Glomerular visceral epithelial cell (primary cell): Measurements from ENCODE around the gene HARBI1.
"Not testable (repeated sequence)": the region's sequence is repeated elsewhere in the genome, so short reads cannot be mapped to it uniquely, and the experiment has no call there.

Experiments used
- DNase-seq: peaks from one replicate; pipeline ENCODE4 v3.0.0-alpha.2; 2016; ENCODE audit errors: extremely low spot score

HARBI1 gene

DNA sequence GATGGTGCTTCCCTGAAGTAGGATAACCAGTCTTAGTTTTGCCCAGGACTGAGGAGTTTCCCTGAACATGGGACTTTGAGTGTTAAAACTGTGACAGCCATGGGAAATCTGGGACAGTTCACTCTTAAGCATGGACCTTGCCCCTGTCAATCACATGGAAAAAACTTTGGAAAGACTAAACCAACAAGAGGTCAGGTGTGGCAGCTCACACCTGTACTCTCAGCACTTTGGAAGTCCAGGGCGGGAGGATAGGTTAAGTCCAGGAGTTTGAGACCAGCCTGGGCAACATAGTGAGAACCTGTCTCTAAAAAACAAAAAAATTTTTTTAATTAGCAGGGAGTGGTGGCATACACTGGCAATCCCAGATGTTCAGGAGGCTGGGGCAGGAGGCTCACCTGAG lies 19.9 kb downstream of the HARBI1 start:
- no peak for DNase-seq

DNA sequence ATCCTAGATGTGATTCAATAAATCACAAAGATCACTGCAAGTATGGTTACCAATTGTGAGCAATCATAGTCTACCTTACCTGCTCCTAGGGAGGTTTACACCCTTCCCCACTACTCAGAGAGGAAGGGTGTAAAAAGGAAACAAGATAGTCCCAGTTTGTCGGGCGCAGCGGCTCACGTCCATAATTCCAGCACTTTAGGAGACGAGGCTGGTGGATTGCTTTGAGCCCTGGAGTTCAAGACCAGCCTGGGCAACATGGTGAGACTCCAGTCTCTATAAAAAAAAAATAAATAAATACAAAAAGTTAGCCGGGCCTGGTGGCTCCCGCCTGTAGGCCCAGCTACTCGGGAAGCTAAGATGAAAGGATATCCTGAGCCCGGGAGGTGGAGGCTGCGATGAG lies 22.2 kb downstream of the HARBI1 start:
- no peak for DNase-seq

DNA sequence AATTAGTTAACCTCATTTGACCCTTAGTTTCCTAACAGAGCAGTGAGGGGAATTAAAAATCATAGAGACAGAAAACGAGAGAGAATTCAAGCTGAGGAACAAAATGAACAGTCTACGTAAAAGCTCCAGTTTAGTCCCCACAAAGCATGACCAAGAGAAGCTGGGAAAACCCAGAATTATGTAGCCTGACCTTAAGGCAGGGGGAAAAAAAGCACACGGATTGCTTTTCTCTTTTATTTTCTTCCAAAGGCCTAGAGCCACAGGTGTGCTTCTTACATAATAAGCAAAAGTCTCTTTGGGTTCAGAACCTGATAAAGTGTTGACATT lies 22.7 kb downstream of the HARBI1 start:
- no peak for DNase-seq

DNA sequence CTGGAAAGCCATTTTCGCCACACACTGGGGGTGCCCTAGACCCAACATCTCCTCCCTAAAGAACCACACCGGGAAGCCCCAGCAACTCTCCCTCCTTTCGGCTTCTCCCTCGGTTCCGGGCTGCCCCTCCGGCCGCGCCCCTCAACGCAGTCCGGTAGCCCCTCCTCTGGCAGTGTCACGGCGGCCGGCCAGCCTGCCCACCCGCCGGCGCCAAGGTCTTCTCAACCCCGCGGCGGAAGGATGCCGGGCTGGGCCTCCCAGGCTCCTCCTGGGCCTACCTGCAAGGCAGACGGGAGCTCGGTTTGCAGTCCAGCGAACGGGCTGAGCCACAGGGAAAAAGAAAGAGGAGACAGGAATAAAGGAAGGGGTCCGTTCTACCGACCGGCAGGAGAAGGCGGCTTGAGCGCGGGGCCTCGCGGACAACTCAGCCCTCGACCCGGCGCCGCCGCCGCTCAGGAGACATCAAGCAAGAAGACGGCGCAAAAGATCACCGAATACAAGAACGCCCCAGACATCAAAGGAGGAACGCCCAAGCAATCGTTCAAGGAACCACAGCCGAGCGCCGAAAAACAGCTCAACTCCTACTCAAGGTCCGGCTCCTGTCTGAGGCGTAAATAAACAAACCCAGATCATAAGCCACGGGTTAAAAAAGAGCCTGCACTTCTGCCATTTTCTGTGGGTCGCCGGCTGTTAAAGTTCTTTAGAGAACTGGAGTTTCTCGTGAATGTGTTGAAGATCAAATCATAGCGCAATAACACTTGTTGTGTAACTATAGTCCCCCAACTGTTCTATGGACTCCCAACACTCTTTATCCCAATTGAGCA lies 23.3 kb downstream of the HARBI1 start, which contains the start of gene AMBRA1:
Gene AMBRA1 (minus strand): TSS at position 474 of the 824 bp plus-strand sequence. CDS start 45,643 bp downstream, outside the sequence.
- DNase-seq = peak; percentile 85

DNA sequence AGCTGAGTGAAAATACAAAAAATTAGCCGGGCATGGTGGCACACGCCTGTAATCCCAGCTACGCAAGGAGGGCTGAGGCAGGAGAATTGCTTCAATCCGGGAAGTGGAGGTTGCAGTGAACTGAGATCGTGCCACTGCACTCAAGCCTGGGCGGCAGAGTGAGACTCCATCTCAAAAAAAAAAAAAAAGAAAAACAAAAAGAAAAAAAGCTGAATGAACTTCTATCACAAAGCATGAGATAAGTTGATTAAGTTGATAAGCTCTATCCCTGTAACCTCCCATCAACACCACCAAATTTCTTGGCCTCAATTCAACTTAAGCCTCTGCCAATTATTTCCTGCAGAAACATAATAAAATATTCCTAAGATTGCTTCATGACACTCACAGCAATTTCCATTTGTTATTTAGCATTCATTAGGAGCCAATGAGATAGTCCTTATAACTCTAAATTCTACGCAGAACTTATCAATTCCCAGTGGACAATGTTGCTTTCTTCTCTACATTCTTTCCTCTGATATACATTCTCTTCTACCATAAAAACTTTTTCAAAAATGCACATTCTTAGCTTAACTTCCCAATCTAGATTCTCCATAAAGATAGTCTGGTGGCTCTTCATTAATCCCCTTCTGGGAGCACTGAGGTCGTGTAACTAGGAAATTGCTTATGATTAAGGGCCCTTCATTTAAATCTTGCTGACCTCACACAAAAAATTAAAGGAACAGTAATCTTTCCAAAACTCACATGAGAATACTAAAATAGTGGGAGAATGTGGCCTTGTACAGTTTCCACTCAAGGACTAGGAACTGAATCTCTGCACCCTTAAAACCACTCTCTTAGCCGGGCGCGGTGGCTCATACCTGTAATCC lies 26.1 kb downstream of the HARBI1 start:
- DNase-seq = no peak

DNA sequence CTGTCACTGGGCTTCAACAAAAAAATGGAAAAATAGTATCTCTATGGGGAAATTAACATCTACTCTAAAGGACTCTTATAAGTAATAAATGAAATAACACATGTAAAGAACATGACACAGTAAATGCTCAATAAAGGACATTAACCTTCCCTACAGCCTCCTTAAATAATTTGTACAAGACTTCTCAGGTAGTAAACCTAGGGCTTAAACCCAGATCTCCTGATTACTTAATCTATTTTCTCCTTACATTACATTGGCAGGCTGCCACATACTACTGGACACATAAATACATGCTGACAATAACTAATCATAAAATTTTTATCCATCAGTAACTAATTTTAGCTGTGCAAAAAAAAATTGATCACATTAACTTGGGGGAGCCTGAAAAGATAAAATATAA lies 28.1 kb downstream of the HARBI1 start:
- no peak for DNase-seq

DNA sequence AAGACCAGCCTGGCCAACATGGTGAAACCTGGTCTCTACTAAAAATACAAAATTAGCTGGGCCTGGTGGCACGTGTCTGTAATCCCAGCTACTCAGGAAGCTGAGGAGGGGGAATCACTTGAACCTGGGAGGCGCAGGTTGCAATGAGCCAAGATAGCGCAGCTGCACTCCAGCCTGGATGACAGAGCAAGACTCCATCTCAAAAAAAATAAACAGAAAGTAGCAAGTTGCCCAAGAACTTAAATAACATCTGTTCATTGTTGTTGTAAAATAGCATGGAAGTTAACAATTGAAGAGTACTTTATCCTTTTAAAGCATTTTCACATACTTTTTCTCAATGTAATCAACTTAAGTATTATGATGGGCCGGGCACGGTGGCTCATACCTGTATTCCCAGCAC lies 28.9 kb downstream of the HARBI1 start:
- DNase-seq = no peak

DNA sequence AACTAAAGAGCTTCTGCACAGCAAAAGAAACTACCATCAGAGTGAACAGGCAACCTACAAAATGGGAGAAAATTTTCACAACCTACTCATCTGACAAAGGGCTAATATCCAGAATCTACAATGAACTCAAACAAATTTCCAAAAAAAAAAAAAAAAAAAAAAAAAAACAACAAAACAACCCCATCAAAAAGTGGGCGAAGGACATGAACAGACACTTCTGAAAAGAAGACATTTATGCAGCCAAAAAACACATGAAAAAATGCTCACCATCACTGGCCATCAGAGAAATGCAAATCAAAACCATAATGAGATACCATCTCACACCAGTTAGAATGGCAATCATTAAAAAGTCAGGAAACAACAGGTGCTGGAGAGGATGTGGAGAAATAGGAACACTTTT lies 33.5 kb downstream of the HARBI1 start:
- DNase-seq = not testable (repeated sequence)

DNA sequence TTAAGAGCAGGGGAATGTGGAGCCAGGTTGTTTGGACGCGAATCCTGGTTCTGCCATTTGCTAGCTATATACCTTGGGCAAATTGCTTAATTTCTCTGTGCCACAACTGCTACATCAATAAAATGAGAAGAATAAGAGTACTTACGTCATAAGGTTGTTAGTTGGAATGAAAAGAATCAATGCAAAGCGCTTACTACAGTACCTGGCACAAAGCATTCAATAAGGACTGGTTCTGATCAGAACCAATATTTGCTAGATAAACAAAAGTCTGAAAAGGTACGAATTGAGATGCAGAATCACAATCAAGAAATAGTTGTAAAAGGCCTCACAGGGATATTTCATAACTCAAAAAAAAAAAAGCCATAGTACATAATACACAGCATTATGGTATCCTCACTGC lies 34.4 kb downstream of the HARBI1 start:
- no peak for DNase-seq

DNA sequence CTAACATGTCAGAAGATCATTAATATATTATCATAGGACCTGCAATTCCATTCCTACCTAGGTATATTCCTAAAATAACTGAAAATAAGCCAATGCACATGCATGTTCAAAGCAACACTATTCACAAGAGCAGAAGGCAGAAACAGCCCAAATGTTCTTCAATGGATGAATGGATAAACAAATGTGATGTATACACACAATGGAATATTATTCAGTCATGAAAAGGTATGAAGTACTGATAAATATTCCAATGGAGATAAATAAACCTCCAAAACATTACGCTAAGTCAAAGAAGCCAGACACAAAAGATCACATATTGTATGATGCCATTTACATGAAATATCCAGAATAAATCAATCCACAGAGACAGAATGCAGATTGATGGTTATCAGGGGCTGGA lies 40.0 kb downstream of the HARBI1 start:
- no peak for DNase-seq

DNA sequence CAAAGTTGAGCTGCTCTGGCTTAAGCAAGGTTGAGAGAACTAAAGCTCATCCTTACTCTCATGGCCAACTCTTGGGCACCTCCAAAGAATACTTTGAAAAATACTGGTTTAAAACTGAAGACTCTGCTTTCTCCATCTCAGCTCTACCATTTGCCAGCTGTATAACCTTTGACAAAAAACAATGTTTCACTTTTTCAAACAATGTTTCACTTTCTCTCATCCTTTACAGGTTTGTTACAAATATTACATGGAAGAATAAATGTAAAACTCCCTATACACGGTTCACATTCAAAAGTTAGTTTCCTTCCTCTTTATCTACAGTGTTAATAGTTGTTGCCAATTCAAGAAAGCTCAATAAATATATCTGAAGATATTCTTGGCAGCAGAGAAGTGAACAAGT lies 42.4 kb downstream of the HARBI1 start:
- DNase-seq = no peak

DNA sequence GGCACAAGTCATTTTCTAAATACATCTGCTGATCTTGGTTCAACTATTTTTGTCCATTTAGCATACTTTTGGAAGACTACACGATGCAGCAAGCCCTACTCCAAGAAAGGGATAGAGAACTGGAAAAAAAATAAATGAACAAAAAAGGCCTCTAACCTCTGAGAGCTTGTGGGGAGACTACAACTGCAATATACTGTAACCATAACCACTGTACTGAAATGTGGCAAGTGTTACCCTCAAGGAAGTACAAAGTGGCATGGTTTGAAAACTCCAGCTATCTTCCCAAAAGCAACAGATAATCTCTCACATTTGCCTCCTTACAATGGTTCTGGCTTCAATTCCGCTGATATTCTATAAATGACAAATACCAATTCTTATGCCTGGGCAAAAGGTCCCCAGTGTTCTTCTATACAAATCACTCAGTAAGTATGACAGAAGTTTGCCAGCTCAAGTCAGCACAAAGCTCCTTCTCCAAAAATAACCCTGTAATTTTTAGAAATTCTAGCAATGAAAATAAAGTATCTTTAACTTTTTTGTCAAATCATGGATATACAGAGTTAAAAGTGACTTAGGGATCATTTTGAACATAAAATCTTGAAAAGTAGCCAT lies 46.1 kb downstream of the HARBI1 start:
- DNase-seq = no peak

DNA sequence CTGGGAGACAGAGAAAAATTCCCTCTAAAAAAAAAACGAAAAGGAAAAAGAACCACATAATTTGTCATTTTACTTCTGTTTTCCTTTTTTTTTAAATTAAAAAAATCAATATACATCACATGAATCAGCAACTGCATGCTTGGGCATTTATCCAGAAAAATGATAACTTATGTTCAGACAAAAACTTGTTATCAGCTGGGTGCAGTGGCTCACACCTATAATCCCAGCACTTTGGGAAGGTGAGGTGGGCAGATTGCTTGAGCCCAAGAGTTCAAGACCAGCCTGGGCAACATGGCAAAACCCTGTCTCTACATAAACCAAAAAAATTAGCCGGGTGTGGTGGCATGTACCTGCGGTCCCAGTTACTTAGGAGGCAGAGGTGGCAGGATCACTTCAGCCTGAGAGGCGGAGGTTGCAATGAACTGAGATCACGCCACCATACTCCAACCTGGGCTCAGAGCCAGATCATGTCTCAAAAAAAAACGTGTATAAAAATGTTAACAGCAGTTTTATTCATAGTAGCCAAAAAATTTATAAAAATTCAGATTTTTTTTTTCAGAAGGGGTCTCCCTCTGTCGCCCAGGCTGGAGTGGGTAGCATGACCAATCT lies 51.7 kb downstream of the HARBI1 start:
- DNase-seq = no peak

DNA sequence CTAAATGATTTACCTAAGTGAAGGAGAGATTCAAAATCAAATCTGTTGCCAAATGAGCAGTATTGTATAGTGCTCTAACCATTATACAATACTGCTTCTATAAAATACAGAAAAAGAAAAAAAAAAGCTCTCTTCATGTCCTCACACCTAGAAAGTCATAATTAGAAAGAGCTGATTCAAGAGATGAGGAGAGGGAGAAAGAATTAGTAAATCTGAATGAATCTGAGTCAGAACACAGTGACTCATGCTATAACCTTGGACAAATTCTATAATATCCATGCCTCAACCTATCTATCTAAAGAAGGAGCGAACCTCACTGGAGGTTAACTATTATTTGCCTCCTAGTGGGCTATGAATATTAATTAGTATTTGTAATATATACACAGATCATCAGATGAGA lies 52.6 kb downstream of the HARBI1 start:
- peak; percentile 20 for DNase-seq

DNA sequence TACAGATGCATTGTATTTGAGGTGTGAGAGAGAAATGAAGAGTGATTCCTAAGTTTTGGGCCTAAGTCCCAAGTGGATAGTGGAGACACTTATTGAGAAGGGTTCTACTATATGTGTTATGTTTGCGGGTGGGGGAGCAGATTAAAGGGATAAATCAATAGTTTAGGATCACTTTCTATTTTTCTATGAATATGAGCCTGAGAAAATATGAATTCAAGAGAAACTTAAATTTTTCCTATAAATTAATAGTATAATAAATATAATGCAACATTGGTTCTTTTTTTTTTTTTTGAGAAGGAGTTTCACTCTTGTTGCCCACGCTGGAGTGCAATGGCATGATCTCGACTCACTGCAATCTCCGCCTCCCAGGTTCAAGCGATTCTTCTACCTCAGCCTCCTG lies 54.5 kb downstream of the HARBI1 start:
- no peak for DNase-seq

DNA sequence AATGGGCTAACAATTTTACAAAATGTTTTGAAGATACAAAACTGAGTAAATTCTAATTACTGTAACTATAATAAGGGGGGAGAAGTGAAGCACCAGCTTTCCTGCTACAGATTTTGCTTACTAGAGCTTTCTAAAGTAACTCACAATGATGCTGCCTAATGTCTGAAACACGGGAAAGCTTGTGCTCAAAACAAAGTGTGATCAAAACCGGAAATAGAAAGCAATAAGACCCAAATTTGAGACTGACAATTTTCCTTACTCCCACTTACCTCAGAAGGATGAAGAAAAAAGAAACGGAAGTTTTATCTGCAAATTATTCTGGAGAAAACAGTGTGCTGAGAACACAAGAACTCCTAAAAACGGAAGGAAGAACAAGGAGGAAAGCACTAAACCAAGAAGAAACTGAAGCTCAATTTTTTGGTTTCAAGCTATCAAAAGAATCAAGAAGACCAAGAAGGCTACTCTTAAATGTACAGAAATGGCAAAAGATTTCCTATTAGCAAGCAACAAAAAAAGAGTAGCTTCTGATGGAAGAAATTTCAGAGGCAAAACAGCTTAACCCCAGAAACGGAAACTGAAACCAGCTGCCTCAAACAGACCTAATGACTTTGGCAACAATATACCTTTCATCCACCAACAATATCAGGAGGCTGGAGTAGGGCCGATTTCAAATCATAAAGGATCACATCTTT lies 56.6 kb downstream of the HARBI1 start:
- peak; percentile 14 for DNase-seq

DNA sequence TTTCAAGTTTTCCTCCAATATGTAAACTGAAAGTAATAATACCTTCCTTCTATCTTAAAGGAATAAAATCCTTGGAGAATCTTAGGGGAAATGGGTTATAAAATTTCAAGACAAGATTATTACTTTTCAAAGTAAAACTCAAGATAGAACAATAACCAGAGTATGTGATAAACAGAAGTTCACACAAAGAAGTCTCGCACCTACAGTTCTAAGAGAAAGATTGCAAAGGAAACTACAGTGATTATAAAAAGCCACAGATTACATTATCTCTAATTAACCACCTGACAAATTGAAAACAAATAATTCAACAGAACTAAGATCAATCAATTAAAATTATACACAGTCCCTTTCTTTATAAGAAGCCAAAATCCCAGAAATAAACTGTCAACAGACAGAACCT lies 57.2 kb downstream of the HARBI1 start:
- no peak for DNase-seq

DNA sequence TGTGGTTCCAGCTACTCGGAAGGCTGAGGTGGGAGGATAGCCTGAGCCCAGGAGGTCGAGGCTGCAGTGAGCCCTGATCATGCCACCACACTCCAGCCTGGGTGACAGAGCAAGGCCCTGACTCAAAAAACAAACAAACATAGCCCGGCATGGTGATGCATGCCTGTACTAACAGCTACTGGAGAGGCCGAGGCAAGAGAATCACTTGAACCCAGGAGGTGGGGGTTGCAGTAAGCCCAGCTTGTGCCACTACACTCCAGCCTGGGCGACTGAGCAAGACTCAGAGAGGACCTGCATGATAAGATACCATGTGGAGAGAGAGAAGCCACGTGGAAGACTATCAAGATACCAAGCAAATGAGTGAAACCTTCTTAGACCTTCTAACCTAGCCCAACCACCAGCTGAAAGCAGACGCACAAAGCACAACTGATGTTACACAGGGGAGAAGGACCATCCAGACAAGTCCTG lies 59.3 kb downstream of the HARBI1 start:
- DNase-seq = peak; percentile 14

DNA sequence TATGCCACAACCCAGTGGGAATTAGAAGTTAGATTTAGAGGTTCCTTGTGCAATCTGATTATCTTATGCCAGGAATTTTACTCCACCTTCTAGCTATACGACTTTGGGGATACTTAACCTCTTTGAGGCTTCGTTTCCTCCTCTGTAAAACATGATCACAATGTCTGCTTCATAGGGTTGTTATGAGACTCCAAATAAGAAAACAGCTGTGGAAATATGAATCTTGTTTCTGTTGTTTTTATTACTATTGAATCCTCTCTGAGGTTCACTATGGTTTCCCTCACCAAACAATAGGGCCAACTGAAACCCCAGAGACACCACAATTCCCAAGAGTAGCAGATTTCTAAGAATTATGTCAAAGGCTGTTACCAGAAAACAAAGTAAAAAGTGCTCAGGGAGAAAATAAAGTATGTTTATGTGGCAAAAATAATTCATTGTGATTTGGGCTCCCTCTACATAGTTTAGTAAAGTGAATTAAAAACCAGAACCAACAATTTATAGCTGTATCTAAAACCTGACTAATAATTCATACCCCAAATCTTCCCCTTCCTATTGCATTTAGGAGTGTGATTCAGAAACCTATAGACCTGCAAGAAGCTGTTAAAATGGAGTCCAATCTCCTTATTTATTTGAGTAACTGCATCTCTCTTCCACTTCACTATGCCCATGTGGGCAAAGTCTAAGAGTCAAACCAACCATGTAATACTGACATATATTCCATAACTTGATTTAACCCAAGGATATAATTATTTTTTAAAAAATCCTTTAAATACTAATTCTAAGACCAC lies 61.6 kb downstream of the HARBI1 start:
- DNase-seq = no peak
